IMR-90 (cell line): ENCODE measurements around the gene MAP3K13. TPM values are rescaled to one million over a fixed set of nuclear protein-coding genes. Genes with fewer than 3 reads are reported as not detected.

Experiments used
- ATAC-seq: fragments of 200-7000 bp; cut with Tn5 transposase; 2 replicates; pipeline ENCODE4 v1.9.1; 2020; ENCODE audit warnings: low read depth, mild to moderate bottlenecking, moderate library complexity
- BruUV-seq: library from RNA; stranded (reverse); fragments of 400-500 nt; replicated peaks from 2 replicates; lab custom pipeline; 2021; lab: Mats Ljungman, UMichigan
- CTCF ChIA-PET: fragments of 300-600 bp; formaldehyde crosslinking; extraction: SDS; loops from one replicate; lab custom pipeline; 2021; ENCODE audit warnings: antibody characterized with exemption; lab: Yijun Ruan, JAX
- POLR2A ChIA-PET: fragments of 300-600 bp; sonication (Branson Sonifier 250); formaldehyde crosslinking; loops from one replicate; lab custom pipeline; 2022; ENCODE audit warnings: antibody characterized with exemption; ENCODE audit not compliant: unreplicated experiment; lab: Charles Lee
- DNase-seq: peaks from one replicate; pipeline ENCODE4 v3.0.0; 2013
- H2AFZ ChIP-seq: replicated peaks from 2 replicates; pipeline ENCODE3; 2013; ENCODE audit warnings: low read length, mild to moderate bottlenecking; ENCODE audit not compliant: poor library complexity
- H2AK5ac ChIP-seq: 2 replicates; pipeline ENCODE4 v1.6.1; 2013; ENCODE audit warnings: low read depth, low read length, inconsistent platforms
- H2AK9ac ChIP-seq: replicated peaks from 2 replicates; pipeline ENCODE3; 2013; ENCODE audit warnings: mild to moderate bottlenecking, low read depth, low read length, moderate library complexity; ENCODE audit not compliant: poor library complexity
- H2BK120ac ChIP-seq: 2 replicates; pipeline ENCODE4 v1.6.1; 2013; ENCODE audit warnings: low read depth, low read length, inconsistent platforms
- H2BK15ac ChIP-seq: 3 replicates; pipeline ENCODE4 v1.6.1; 2013; ENCODE audit warnings: low read depth, low read length, inconsistent platforms
- H2BK20ac ChIP-seq: 2 replicates; pipeline ENCODE4 v1.6.1; 2013; ENCODE audit warnings: low read depth, mild to moderate bottlenecking, inconsistent platforms, low read length, moderate library complexity
- H2BK5ac ChIP-seq: 2 replicates; pipeline ENCODE4 v1.6.1; 2013; ENCODE audit warnings: mild to moderate bottlenecking, low read depth, low read length, inconsistent platforms; ENCODE audit not compliant: poor library complexity, severe bottlenecking
- H3K14ac ChIP-seq: replicated peaks from 2 replicates; pipeline ENCODE4 v1.6.1; 2013; ENCODE audit warnings: low read depth, low read length, inconsistent platforms
- H3K18ac ChIP-seq: 2 replicates; pipeline ENCODE4 v1.6.1; 2013; ENCODE audit warnings: low read depth, low read length, control low read depth
- H3K23ac ChIP-seq: 2 replicates; pipeline ENCODE4 v1.6.1; 2013; ENCODE audit warnings: low read depth, low read length, inconsistent platforms
- H3K27ac ChIP-seq: 2 replicates; pipeline ENCODE4 v1.5.1; 2013; ENCODE audit warnings: mild to moderate bottlenecking, control low read depth, low read length; ENCODE audit not compliant: insufficient read depth
- H3K27me3 ChIP-seq: 2 replicates; pipeline ENCODE4 v1.6.1; 2013; ENCODE audit warnings: low read length; ENCODE audit not compliant: control insufficient read depth, insufficient read depth
- H3K36me3 ChIP-seq: 2 replicates; pipeline ENCODE4 v1.6.1; 2013; ENCODE audit warnings: low read length, mixed read lengths; ENCODE audit not compliant: control insufficient read depth, insufficient read depth
- H3K4ac ChIP-seq: 2 replicates; pipeline ENCODE4 v1.6.1; 2013; ENCODE audit warnings: low read depth, low read length, inconsistent platforms
- H3K4me1 ChIP-seq: 2 replicates; pipeline ENCODE4 v1.6.1; 2013; ENCODE audit warnings: low read length, mixed read lengths; ENCODE audit not compliant: control insufficient read depth, insufficient read depth
- H3K4me2 ChIP-seq: 2 replicates; pipeline ENCODE4 v1.6.1; 2013; ENCODE audit warnings: low read depth, mild to moderate bottlenecking, control low read depth, low read length, moderate library complexity
- H3K4me3 ChIP-seq: 2 replicates; pipeline ENCODE4 v1.5.1; 2013; ENCODE audit warnings: low read depth, mild to moderate bottlenecking, control low read depth, low read length, moderate library complexity; ENCODE audit not compliant: insufficient read depth
- H3K56ac ChIP-seq: 2 replicates; pipeline ENCODE4 v1.6.1; 2013; ENCODE audit warnings: low read length, inconsistent platforms; ENCODE audit not compliant: insufficient read depth; ENCODE audit errors: extremely low read depth
- H3K79me1 ChIP-seq, 2 experiments: 2 replicates each; pipeline ENCODE4 v1.6.1; 2013; ENCODE audit warnings: low read length in 2 of 2, inconsistent platforms in 1 of 2, low read depth in 1 of 2
- H3K9ac ChIP-seq: 2 replicates; pipeline ENCODE4 v1.6.1; 2013; ENCODE audit warnings: low read depth, low read length, control low read depth
- H3K9me1 ChIP-seq: 2 replicates; pipeline ENCODE4 v1.6.1; 2013; ENCODE audit warnings: low read length, inconsistent platforms; ENCODE audit not compliant: insufficient read depth
- H3K9me3 ChIP-seq: 2 replicates; pipeline ENCODE4 v1.6.1; 2013; ENCODE audit warnings: low read length; ENCODE audit not compliant: control insufficient read depth, insufficient read depth
- H4K20me1 ChIP-seq: 2 replicates; pipeline ENCODE4 v1.6.1; 2013; ENCODE audit warnings: low read length, inconsistent platforms; ENCODE audit not compliant: insufficient read depth
- H4K5ac ChIP-seq: 2 replicates; pipeline ENCODE4 v1.6.1; 2013; ENCODE audit warnings: mild to moderate bottlenecking, low read depth, low read length, control low read depth
- H4K8ac ChIP-seq, 2 experiments: 2 replicates each; pipeline ENCODE4 v1.6.1; 2013; ENCODE audit warnings: low read depth in 2 of 2, low read length in 2 of 2, control low read depth in 1 of 2, inconsistent platforms in 1 of 2
- H4K91ac ChIP-seq: 2 replicates; pipeline ENCODE4 v1.6.1; 2013; ENCODE audit warnings: low read depth, low read length, inconsistent platforms; ENCODE audit not compliant: insufficient read depth
- BHLHE40 ChIP-seq: fragments of 150-350 bp; IDR thresholded peaks from 2 replicates; pipeline ENCODE4 v1.6.1; 2016; ENCODE audit warnings: mild to moderate bottlenecking, low read depth, low read length
- CEBPB ChIP-seq: IDR thresholded peaks from 2 replicates; pipeline ENCODE4 v1.6.1; 2012; ENCODE audit warnings: low read depth, low read length, improper control_type of control experiment
- CHD1 ChIP-seq: IDR thresholded peaks from 2 replicates; pipeline ENCODE4 v1.6.1; 2012; ENCODE audit warnings: low read depth, low read length, improper control_type of control experiment
- CTCF ChIP-seq: conservative IDR thresholded peaks from 2 replicates; pipeline ENCODE4 v1.5.1; 2012; ENCODE audit warnings: mild to moderate bottlenecking, low read depth, low read length, improper control_type of control experiment
- ELK1 ChIP-seq: fragments of 150-350 bp; IDR thresholded peaks from 2 replicates; pipeline ENCODE4 v1.6.1; 2016; ENCODE audit warnings: low read depth, mild to moderate bottlenecking, low read length, moderate library complexity, borderline replicate concordance
- FOS ChIP-seq: fragments of 150-350 bp; IDR thresholded peaks from 2 replicates; pipeline ENCODE4 v1.6.1; 2016; ENCODE audit warnings: low read depth, low read length
- MAFK ChIP-seq: IDR thresholded peaks from 2 replicates; pipeline ENCODE4 v1.6.1; 2012; ENCODE audit warnings: low read depth, low read length, improper control_type of control experiment
- MAZ ChIP-seq: IDR thresholded peaks from 2 replicates; pipeline ENCODE4 v1.6.1; 2012; ENCODE audit warnings: low read depth, mild to moderate bottlenecking, low read length, improper control_type of control experiment, moderate library complexity, borderline replicate concordance
- MXI1 ChIP-seq: IDR thresholded peaks from 2 replicates; pipeline ENCODE4 v1.6.1; 2012; ENCODE audit warnings: low read depth, mild to moderate bottlenecking, low read length, moderate library complexity, borderline replicate concordance
- NFE2L2 ChIP-seq: fragments of 150-350 bp; IDR thresholded peaks from 2 replicates; pipeline ENCODE4 v1.6.1; 2016; ENCODE audit warnings: low read depth, mild to moderate bottlenecking, low read length
- POLR2A ChIP-seq: IDR thresholded peaks from 2 replicates; pipeline ENCODE4 v1.6.1; 2012; ENCODE audit warnings: mild to moderate bottlenecking, low read depth, low read length
- RAD21 ChIP-seq: IDR thresholded peaks from 2 replicates; pipeline ENCODE4 v1.6.1; 2012; ENCODE audit warnings: low read length, improper control_type of control experiment
- RCOR1 ChIP-seq: IDR thresholded peaks from 2 replicates; pipeline ENCODE4 v1.6.1; 2012; ENCODE audit warnings: mild to moderate bottlenecking, low read length, improper control_type of control experiment; ENCODE audit not compliant: insufficient replicate concordance
- RFX5 ChIP-seq: IDR thresholded peaks from 2 replicates; pipeline ENCODE4 v1.8.0; 2012; ENCODE audit warnings: low read depth, mild to moderate bottlenecking, low read length, moderate library complexity
- SMC3 ChIP-seq: fragments of 150-350 bp; IDR thresholded peaks from 2 replicates; pipeline ENCODE4 v1.6.1; 2016; ENCODE audit warnings: low read depth, mild to moderate bottlenecking, antibody characterized with exemption, low read length, moderate library complexity
- USF2 ChIP-seq: fragments of 150-350 bp; IDR thresholded peaks from 2 replicates; pipeline ENCODE4 v1.6.1; 2017; ENCODE audit warnings: mild to moderate bottlenecking, antibody characterized with exemption, low read length, low read depth
- WGBS, 2 experiments: methylation state at CpG; one replicate each; pipeline versions ENCODE4 v1.1.5 to v1.1.7; 2013; ENCODE audit warnings: missing lambda C conversion rate in 2 of 2; ENCODE audit not compliant: insufficient read length in 1 of 2; ENCODE audit errors: extremely low coverage in 2 of 2; 5-methylcytosine and 5-hydroxymethylcytosine counted together
- dilution Hi-C: fragments of 300-500 bp; cut with HindIII; formaldehyde crosslinking; loops from one replicate; pipeline ENCODE4 v1.14.3; 2018; ENCODE audit warnings: low sequenced_read_pairs; ENCODE audit not compliant: unreplicated experiment
- in situ Hi-C: fragments of 300-500 bp; cut with MboI; formaldehyde crosslinking; loops from 3 replicates; pipeline ENCODE4 v1.14.3; 2019; ENCODE audit warnings: low sequenced_read_pairs, inconsistent platforms, mixed read lengths
- intact Hi-C: fragments of 100-400 bp; cut with micrococcal nuclease; formaldehyde crosslinking; loops from 2 replicates; pipeline ENCODE4 v1.10.0; 2022
- polyA plus RNA-seq, 3 experiments: library from polyadenylated mRNA; depleted of rRNA; stranded (reverse); fragments of >200 nt; gene quantifications; 2 replicates each; pipeline ENCODE4 v1.2.3, GENCODE V29; 2012; ENCODE audit warnings: low replicate concordance in 1 of 3
- total RNA-seq: library from RNA; depleted of rRNA; stranded (reverse); fragments of >200 nt; gene quantifications from 2 replicates; pipeline ENCODE4 v1.2.3, GENCODE V29; 2012

The MAP3K13 gene
- total and polyA plus RNA-seq, 2 of the 4 experiments (the other 2 are of a cell fraction): 9.9 to 17.6 TPM

- H3K4me1 ChIP-seq: no peaks in the 10 kb centered on the region
- 61% methylated on average over 6 of the region's 19 CpGs; no CpG with 5 or more reads in 1 of the 2 experiments for WGBS, 2 experiments
- no peak overlapping the region for H3K18ac ChIP-seq
- no peak overlapping the region for H2AK9ac ChIP-seq
- H2BK5ac ChIP-seq: no peak overlapping the region
- H4K5ac ChIP-seq: no peak overlapping the region
- H3K4me2 ChIP-seq: no peak overlapping the region
- H2BK15ac ChIP-seq: no peak overlapping the region
- H3K4me3 ChIP-seq: no peak overlapping the region
- dilution Hi-C loops: no loop called here
- peaks cover 10% of the 10 kb centered on the region for H3K27me3 ChIP-seq
- ChIA-PET CTCF (no interaction called here), POLR2A (no interaction called here)
- H4K8ac ChIP-seq: no peak overlapping the region
- H3K9me3 ChIP-seq: no peaks in the 10 kb centered on the region
- H4K20me1 ChIP-seq: no peaks in the 10 kb centered on the region
- no TSS peak for BruUV-seq
- H3K14ac ChIP-seq: no peak overlapping the region
- H2AK5ac ChIP-seq: no peak overlapping the region
- H3K9me1 ChIP-seq: no peaks in the 10 kb centered on the region
- no peak for TF ChIP-seq CTCF
- TF ChIP-seq MAFK: no peak
- TF ChIP-seq MAZ: no peak
- TF ChIP-seq MXI1: no peak
- TF ChIP-seq RAD21: no peak
- no peak for TF ChIP-seq CEBPB
- TF ChIP-seq SMC3: no peak
- no peak for TF ChIP-seq RFX5
- no peak for TF ChIP-seq CHD1
- TF ChIP-seq ELK1: no peak
- no peak for TF ChIP-seq POLR2A
- TF ChIP-seq USF2: no peak
- no peak for TF ChIP-seq RCOR1
- no peak for TF ChIP-seq NFE2L2
- no peak for TF ChIP-seq BHLHE40
- TF ChIP-seq FOS: no peak
- no peak overlapping the region for H2BK120ac ChIP-seq
- no peak overlapping the region for H4K91ac ChIP-seq
- H3K27ac ChIP-seq: no peak overlapping the region
- in situ Hi-C loops: no loop called here
- intact Hi-C loops: no loop called here
- no peak overlapping the region for H2BK20ac ChIP-seq
- no peak overlapping the region for H3K4ac ChIP-seq
- no peak overlapping the region for H3K56ac ChIP-seq
- H3K79me1 ChIP-seq: no peaks in the 10 kb centered on the region
- no peak overlapping the region for H2AFZ ChIP-seq
- H3K23ac ChIP-seq: no peak overlapping the region
- DNase-seq (no peak), ATAC-seq (no peak)
- H3K36me3 ChIP-seq: no peaks in the 10 kb centered on the region
- H3K9ac ChIP-seq: no peak overlapping the region
Measured at GRCh38 chr3:185508335-185508991, 145.5 kb downstream of the MAP3K13 start.
